HEK293 (cell line): ENCODE results near the gene PRCC.

ENCODE experiments used
- CTCF ChIA-PET: fragments of 350-600 bp; formaldehyde crosslinking; extraction: SDS; loops from one replicate; lab custom pipeline; 2021; ENCODE audit warnings: antibody characterized with exemption; lab: Yijun Ruan, JAX
- POLR2A ChIA-PET: fragments of 300-600 bp; formaldehyde crosslinking; extraction: SDS; loops from one replicate; lab custom pipeline; 2020; ENCODE audit warnings: antibody characterized with exemption, inconsistent platforms; lab: Yijun Ruan, JAX
- H3K27ac ChIP-seq: fragments of 200-500 bp; sonication (Bioruptor generic); 2 replicates; pipeline ENCODE4 v1.5.1; 2014; ENCODE audit warnings: low read depth, low read length, control low read depth, inconsistent platforms; ENCODE audit errors: extremely low read depth
- H3K36me3 ChIP-seq, 2 experiments: fragments of 200-500 bp in 1 of 2; sonication (Bioruptor generic) in 1 of 2; 1 replicate in 1 of 2; 2 replicates in 1 of 2; pipeline ENCODE4 v1.5.1; 2014 to 2017; ENCODE audit warnings: inconsistent platforms in 2 of 2, low read length in 2 of 2; ENCODE audit not compliant: control insufficient read depth in 2 of 2, insufficient read depth in 1 of 2
- H3K4me1 ChIP-seq: fragments of 200-500 bp; sonication (Bioruptor generic); 2 replicates; pipeline ENCODE4 v1.5.1; 2014; ENCODE audit warnings: mild to moderate bottlenecking, low read length, inconsistent platforms; ENCODE audit not compliant: control insufficient read depth, insufficient read depth
- H3K4me3 ChIP-seq: 2 replicates; pipeline ENCODE4 v1.5.1; 2011; ENCODE audit warnings: low read depth, mild to moderate bottlenecking, control low read depth, low read length, moderate library complexity
- H3K9me3 ChIP-seq: fragments of 200-500 bp; sonication (Bioruptor generic); 2 replicates; pipeline ENCODE4 v1.5.1; 2014; ENCODE audit warnings: low read depth, low read length, inconsistent platforms; ENCODE audit not compliant: control insufficient read depth, insufficient read depth
- EGR2 ChIP-seq: fragments of 450-650 bp; formaldehyde crosslinking; IDR thresholded peaks from 2 replicates; pipeline ENCODE4 v1.5.1; 2016; ENCODE audit warnings: low read depth, missing biosample characterization, missing genetic modification characterization
- FEZF1 ChIP-seq: fragments of 450-650 bp; formaldehyde crosslinking; IDR thresholded peaks from 2 replicates; pipeline ENCODE4 v1.5.1; 2016; ENCODE audit warnings: missing biosample characterization, missing genetic modification characterization
- GLIS1 ChIP-seq: fragments of 450-650 bp; formaldehyde crosslinking; IDR thresholded peaks from 2 replicates; pipeline ENCODE4 v1.5.1; 2016; ENCODE audit warnings: missing biosample characterization, missing genetic modification characterization
- GLIS2 ChIP-seq: fragments of 450-650 bp; formaldehyde crosslinking; IDR thresholded peaks from 2 replicates; pipeline ENCODE4 v1.5.1; 2016; ENCODE audit warnings: missing biosample characterization, missing genetic modification characterization
- IKZF3 ChIP-seq: fragments of 450-650 bp; IDR thresholded peaks from 2 replicates; pipeline ENCODE4 v1.5.0; 2018; ENCODE audit warnings: missing biosample characterization, mild to moderate bottlenecking, missing genetic modification characterization, moderate library complexity
- KLF10 ChIP-seq: fragments of 450-650 bp; IDR thresholded peaks from 2 replicates; pipeline ENCODE4 v1.5.1; 2018; ENCODE audit warnings: missing biosample characterization, mild to moderate bottlenecking, missing genetic modification characterization
- SCRT1 ChIP-seq: fragments of 450-650 bp; formaldehyde crosslinking; IDR thresholded peaks from 2 replicates; pipeline ENCODE4 v1.5.1; 2016; ENCODE audit warnings: missing biosample characterization, missing genetic modification characterization, borderline replicate concordance
- ZBTB48 ChIP-seq: fragments of 450-650 bp; formaldehyde crosslinking; IDR thresholded peaks from 2 replicates; pipeline ENCODE4 v1.5.1; 2016; ENCODE audit warnings: missing biosample characterization, missing genetic modification characterization
- ZFHX2 ChIP-seq: fragments of 450-650 bp; formaldehyde crosslinking; conservative IDR thresholded peaks from 2 replicates; pipeline ENCODE4 v1.5.1; 2016; ENCODE audit warnings: missing biosample characterization, missing genetic modification characterization
- ZFP37 ChIP-seq: fragments of 450-650 bp; formaldehyde crosslinking; IDR thresholded peaks from 2 replicates; pipeline ENCODE4 v1.5.1; 2016; ENCODE audit warnings: missing biosample characterization, missing genetic modification characterization
- ZNF121 ChIP-seq: fragments of 450-650 bp; formaldehyde crosslinking; IDR thresholded peaks from 2 replicates; pipeline ENCODE4 v1.5.1; 2016; ENCODE audit warnings: missing biosample characterization, missing genetic modification characterization
- ZNF214 ChIP-seq: fragments of 450-650 bp; formaldehyde crosslinking; IDR thresholded peaks from 2 replicates; pipeline ENCODE4 v1.5.1; 2017; ENCODE audit warnings: missing biosample characterization, mild to moderate bottlenecking, missing genetic modification characterization, borderline replicate concordance
- ZNF302 ChIP-seq: fragments of 450-650 bp; formaldehyde crosslinking; IDR thresholded peaks from 2 replicates; pipeline ENCODE4 v1.5.1; 2016; ENCODE audit warnings: missing biosample characterization, missing genetic modification characterization, low read depth
- ZNF398 ChIP-seq: fragments of 450-650 bp; formaldehyde crosslinking; IDR thresholded peaks from 2 replicates; pipeline ENCODE4 v1.5.1; 2017; ENCODE audit warnings: missing biosample characterization, missing genetic modification characterization
- ZNF48 ChIP-seq: fragments of 450-650 bp; formaldehyde crosslinking; IDR thresholded peaks from 2 replicates; pipeline ENCODE4 v1.5.1; 2016; ENCODE audit warnings: missing biosample characterization, missing genetic modification characterization
- ZNF510 ChIP-seq: fragments of 450-650 bp; formaldehyde crosslinking; IDR thresholded peaks from 2 replicates; pipeline ENCODE4 v1.5.1; 2018; ENCODE audit warnings: mild to moderate bottlenecking, missing genetic modification characterization, missing biosample characterization; ENCODE audit not compliant: insufficient replicate concordance
- ZNF555 ChIP-seq: fragments of 450-650 bp; formaldehyde crosslinking; conservative IDR thresholded peaks from 2 replicates; pipeline ENCODE4 v1.5.1; 2017; ENCODE audit warnings: missing biosample characterization, mild to moderate bottlenecking, missing genetic modification characterization, inconsistent platforms
- ZNF677 ChIP-seq: fragments of 450-650 bp; IDR thresholded peaks from 2 replicates; pipeline ENCODE4 v1.5.0; 2018; ENCODE audit warnings: missing biosample characterization, mild to moderate bottlenecking, missing genetic modification characterization, moderate library complexity
- ZNF747 ChIP-seq: fragments of 450-650 bp; formaldehyde crosslinking; IDR thresholded peaks from 2 replicates; pipeline ENCODE4 v1.5.1; 2016; ENCODE audit warnings: missing biosample characterization, missing genetic modification characterization
- ZNF785 ChIP-seq: fragments of 450-650 bp; formaldehyde crosslinking; IDR thresholded peaks from 2 replicates; pipeline ENCODE4 v1.5.1; 2016; ENCODE audit warnings: missing biosample characterization, missing genetic modification characterization
- ZNF830 ChIP-seq: fragments of 450-650 bp; IDR thresholded peaks from 2 replicates; pipeline ENCODE4 v1.5.0; 2018; ENCODE audit warnings: missing biosample characterization, missing genetic modification characterization, low read depth, mild to moderate bottlenecking, moderate library complexity
- TF ChIP-seq, protein P1 (sequence below): fragments of 450-650 bp; formaldehyde crosslinking; IDR thresholded peaks from 2 replicates; pipeline ENCODE4 v1.5.1; 2016; ENCODE audit warnings: missing biosample characterization, missing genetic modification characterization
- TF ChIP-seq, protein P2 (sequence below): fragments of 450-650 bp; IDR thresholded peaks from 2 replicates; pipeline ENCODE4 v1.5.1; 2018; ENCODE audit warnings: missing biosample characterization, missing genetic modification characterization

Gene PRCC

DNA sequence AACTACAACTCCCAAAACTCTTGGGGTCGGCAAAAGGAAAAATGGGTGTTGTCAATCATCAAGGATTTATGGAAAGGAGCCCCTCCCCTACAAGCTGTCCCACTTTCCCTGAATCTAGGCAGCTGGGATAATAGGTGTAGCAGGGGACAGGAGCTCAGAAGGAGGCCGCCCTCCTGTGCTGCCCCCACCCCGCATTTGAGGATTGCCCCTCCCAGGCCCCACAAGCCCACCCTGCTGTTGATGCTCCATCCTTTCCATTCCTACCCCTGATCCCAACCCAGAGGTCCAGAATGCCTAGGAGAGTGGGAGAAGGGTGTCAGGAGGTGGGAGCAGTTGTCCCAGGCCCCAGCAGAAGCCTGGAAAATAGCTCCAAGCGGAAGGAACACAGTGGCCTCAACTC is 24.5 kb upstream of the PRCC start:
- Histone ChIP-seq H3K4me3 (no peak overlapping the region), H3K9me3 (no peaks in the 10 kb centered on the region), H3K4me1 (no peaks in the 10 kb centered on the region; the same call in 1 of the 2 replicates), H3K36me3 (peaks cover 0 to 56% of the 10 kb centered on the region in 2 experiments; a peak in 1 of 3 replicates), H3K27ac (no peak overlapping the region)
- ChIA-PET CTCF (interaction anchor here (0.6 to 1.2 kb wide), 3 partner anchors 15 to 33 kb away, joined by 3 to 4 read pairs (median 4); partner anchors contain the start of genes ISG20L2 and METTL25B), POLR2A (interaction anchor here (0.7 to 2.8 kb wide), 3 partner anchors 9 to 27 kb away, joined by 4 to 84 read pairs (median 10); partner anchors contain the start of genes HDGF, ISG20L2 and METTL25B)
- TF ChIP-seq ZNF48 (tag by site-specific recombination), result no peak
- TF ChIP-seq IKZF3 (tag by site-specific recombination), result peak; percentile 49; the same call in 1 of the 2 replicates
- no peak for TF ChIP-seq ZNF302 (tag by site-specific recombination)

DNA sequence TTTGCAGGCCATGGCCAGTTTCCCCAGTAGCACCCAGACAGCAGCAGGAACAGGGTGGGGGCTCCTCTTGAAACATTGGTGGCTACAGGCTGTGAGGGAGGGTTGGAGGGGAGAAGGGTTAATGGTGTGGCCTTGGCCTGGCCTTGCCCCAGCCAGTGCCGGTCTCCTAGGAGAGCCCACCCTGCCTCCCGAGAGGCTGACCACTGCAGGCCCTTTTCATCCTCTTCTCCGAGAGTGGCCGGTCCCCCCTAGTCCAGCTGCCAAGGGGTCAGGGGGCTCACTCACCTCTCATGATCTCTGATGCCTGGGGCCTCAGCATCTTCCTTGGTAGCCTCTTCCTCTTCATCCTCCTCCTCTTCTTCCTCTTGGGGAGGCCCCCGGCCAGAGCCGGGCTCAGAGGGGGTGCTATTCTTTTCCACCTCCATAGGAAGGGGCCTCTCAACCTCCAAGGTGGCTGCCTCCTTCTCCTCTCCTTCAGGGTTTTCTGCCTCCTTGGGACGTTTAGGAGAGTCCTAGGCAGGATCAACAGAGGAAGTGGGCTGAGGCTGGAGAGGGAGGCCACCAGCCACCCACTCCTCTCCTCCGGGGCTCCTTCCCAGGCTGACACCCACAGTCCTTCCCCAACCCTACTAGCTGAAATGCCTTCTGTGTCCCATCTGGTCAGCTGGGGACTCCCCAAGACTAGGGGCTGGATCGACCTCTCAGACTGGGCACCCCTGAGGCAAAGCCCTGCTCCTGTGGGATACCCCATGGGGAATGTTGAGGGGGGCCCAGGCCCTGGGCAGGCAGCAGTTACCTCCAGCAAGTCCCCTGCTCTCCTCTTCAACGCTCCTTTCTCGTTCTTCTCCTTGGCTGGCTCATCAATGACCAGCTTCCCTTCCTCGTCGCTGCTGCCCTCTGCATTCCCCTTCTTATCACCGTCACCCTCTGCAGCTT is 23.7 kb upstream of the PRCC start:
- POLR2A ChIA-PET, result interaction anchor here (1.6 kb wide), 1 partner anchor 8 kb away, joined by 10 read pairs; the partner anchor contains the start of gene HDGF

More for the DNA sequence above, 23.7 kb upstream of the PRCC start:
- peaks cover 6% of the 10 kb centered on the region; the same call in 1 of the 2 replicates for H3K4me1 ChIP-seq
- CTCF ChIA-PET, result interaction anchor here (0.6 to 0.7 kb wide), 3 partner anchors 18 to 55 kb away, joined by 3 to 4 read pairs (median 4); no protein-coding TSS in a partner anchor
- no peaks in the 10 kb centered on the region for H3K9me3 ChIP-seq
- no peak for TF ChIP-seq ZNF121 (tag by site-specific recombination)
- no peak for TF ChIP-seq ZBTB48
- TF ChIP-seq ZNF555, result no peak
- TF ChIP-seq, protein P1, sequence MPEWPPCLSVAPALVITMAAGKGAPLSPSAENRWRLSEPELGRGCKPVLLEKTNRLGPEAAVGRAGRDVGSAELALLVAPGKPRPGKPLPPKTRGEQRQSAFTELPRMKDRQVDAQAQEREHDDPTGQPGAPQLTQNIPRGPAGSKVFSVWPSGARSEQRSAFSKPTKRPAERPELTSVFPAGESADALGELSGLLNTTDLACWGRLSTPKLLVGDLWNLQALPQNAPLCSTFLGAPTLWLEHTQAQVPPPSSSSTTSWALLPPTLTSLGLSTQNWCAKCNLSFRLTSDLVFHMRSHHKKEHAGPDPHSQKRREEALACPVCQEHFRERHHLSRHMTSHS, result no peak
- TF ChIP-seq ZNF747 (tag by site-specific recombination), result no peak
- no peak for TF ChIP-seq ZNF785 (tag by site-specific recombination)
- no peak for TF ChIP-seq ZNF214 (tag by site-specific recombination)
- TF ChIP-seq ZNF398 (tag by site-specific recombination), result no peak
- no peak for TF ChIP-seq GLIS1
- TF ChIP-seq, protein P2, sequence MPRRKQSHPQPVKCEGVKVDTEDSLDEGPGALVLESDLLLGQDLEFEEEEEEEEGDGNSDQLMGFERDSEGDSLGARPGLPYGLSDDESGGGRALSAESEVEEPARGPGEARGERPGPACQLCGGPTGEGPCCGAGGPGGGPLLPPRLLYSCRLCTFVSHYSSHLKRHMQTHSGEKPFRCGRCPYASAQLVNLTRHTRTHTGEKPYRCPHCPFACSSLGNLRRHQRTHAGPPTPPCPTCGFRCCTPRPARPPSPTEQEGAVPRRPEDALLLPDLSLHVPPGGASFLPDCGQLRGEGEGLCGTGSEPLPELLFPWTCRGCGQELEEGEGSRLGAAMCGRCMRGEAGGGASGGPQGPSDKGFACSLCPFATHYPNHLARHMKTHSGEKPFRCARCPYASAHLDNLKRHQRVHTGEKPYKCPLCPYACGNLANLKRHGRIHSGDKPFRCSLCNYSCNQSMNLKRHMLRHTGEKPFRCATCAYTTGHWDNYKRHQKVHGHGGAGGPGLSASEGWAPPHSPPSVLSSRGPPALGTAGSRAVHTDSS (tag by site-specific recombination), result peak; percentile 73
- TF ChIP-seq ZNF677, result no peak
- TF ChIP-seq GLIS2 (tag by site-specific recombination), result peak; percentile 41
- TF ChIP-seq ZNF510, result no peak
- no peak for TF ChIP-seq ZFP37 (tag by site-specific recombination)
- no peak for TF ChIP-seq FEZF1 (tag by site-specific recombination)
- TF ChIP-seq SCRT1, result no peak
- TF ChIP-seq EGR2, result peak; percentile 64
- TF ChIP-seq ZNF830 (tag by site-specific recombination), result no peak
- peak; percentile 74 for TF ChIP-seq ZFHX2 (tag by site-specific recombination)
- TF ChIP-seq KLF10 (tag by site-specific recombination), result no peak
- peaks cover 0 to 48% of the 10 kb centered on the region in 2 experiments; a peak in 1 of 3 replicates for H3K36me3 ChIP-seq
- H3K27ac ChIP-seq, result no peak overlapping the region
- no peak overlapping the region for H3K4me3 ChIP-seq
